H9 (cell line): ENCODE measurements around the gene CADM1. TPM values are rescaled to one million over a fixed set of nuclear protein-coding genes. Genes with fewer than 3 reads are reported as not detected.

Experiments used
- DNase-seq: peaks from one replicate; pipeline ENCODE4 v3.0.0-alpha.2; 2017
- H2AFZ ChIP-seq: one replicate; pipeline ENCODE4 v1.6.1; 2013; ENCODE audit warnings: mild to moderate bottlenecking, low read length, control low read depth, moderate library complexity
- H2AK5ac ChIP-seq: 2 replicates; pipeline ENCODE4 v1.6.1; 2013; ENCODE audit warnings: low read length, control low read depth, mixed read lengths; ENCODE audit not compliant: insufficient read length
- H2BK120ac ChIP-seq: one replicate; pipeline ENCODE4 v1.6.1; 2013; ENCODE audit warnings: low read depth, mild to moderate bottlenecking, low read length, control low read depth, inconsistent platforms; ENCODE audit not compliant: poor library complexity, severe bottlenecking
- H2BK12ac ChIP-seq: 2 replicates; pipeline ENCODE4 v1.6.1; 2013; ENCODE audit warnings: low read length, control low read depth, mixed read lengths, low read depth; ENCODE audit not compliant: insufficient read length
- H2BK15ac ChIP-seq: 2 replicates; pipeline ENCODE4 v1.6.1; 2013; ENCODE audit warnings: low read depth, low read length, control low read depth
- H2BK20ac ChIP-seq: one replicate; pipeline ENCODE4 v1.6.1; 2013; ENCODE audit warnings: low read depth, mild to moderate bottlenecking, low read length, control low read depth, inconsistent platforms; ENCODE audit not compliant: poor library complexity, severe bottlenecking
- H2BK5ac ChIP-seq: 2 replicates; pipeline ENCODE4 v1.6.1; 2013; ENCODE audit warnings: low read length, control low read depth, mixed read lengths; ENCODE audit not compliant: insufficient read length
- H3K14ac ChIP-seq: 2 replicates; pipeline ENCODE4 v1.6.1; 2013; ENCODE audit warnings: low read length, control low read depth; ENCODE audit not compliant: insufficient read depth
- H3K18ac ChIP-seq: 2 replicates; pipeline ENCODE4 v1.6.1; 2013; ENCODE audit warnings: low read depth, mild to moderate bottlenecking, mixed read lengths, low read length, control low read depth; ENCODE audit not compliant: insufficient read length
- H3K23ac ChIP-seq: 2 replicates; pipeline ENCODE4 v1.6.1; 2013; ENCODE audit warnings: low read length, control low read depth, mixed read lengths, low read depth; ENCODE audit not compliant: insufficient read length
- H3K23me2 ChIP-seq: 2 replicates; pipeline ENCODE4 v1.6.1; 2013; ENCODE audit warnings: low read depth, mild to moderate bottlenecking, mixed read lengths, low read length, control low read depth; ENCODE audit not compliant: insufficient read length, poor library complexity, severe bottlenecking
- H3K27ac ChIP-seq: 2 replicates; pipeline ENCODE4 v1.5.1; 2013; ENCODE audit warnings: low read length, control low read depth, mixed read lengths, low read depth; ENCODE audit not compliant: insufficient read length
- H3K27me3 ChIP-seq: 2 replicates; pipeline ENCODE4 v1.6.1; 2013; ENCODE audit warnings: low read length, control low read depth, inconsistent platforms; ENCODE audit not compliant: insufficient read depth
- H3K4ac ChIP-seq: 2 replicates; pipeline ENCODE4 v1.6.1; 2013; ENCODE audit warnings: low read depth, mild to moderate bottlenecking, control low read depth, inconsistent platforms, low read length, moderate library complexity
- H3K4me1 ChIP-seq: 2 replicates; pipeline ENCODE4 v1.6.1; 2013; ENCODE audit warnings: low read length, control low read depth, inconsistent platforms; ENCODE audit not compliant: insufficient read depth
- H3K4me2 ChIP-seq: 2 replicates; pipeline ENCODE4 v1.6.1; 2013; ENCODE audit warnings: low read length, control low read depth, mixed read lengths; ENCODE audit not compliant: insufficient read length, insufficient read depth
- H3K56ac ChIP-seq: 2 replicates; pipeline ENCODE4 v1.6.1; 2013; ENCODE audit warnings: low read depth, mild to moderate bottlenecking, mixed read lengths, low read length, control low read depth; ENCODE audit not compliant: insufficient read length
- H3K79me1 ChIP-seq: 2 replicates; pipeline ENCODE4 v1.6.1; 2013; ENCODE audit warnings: low read depth, mild to moderate bottlenecking, moderate library complexity, low read length, control low read depth, inconsistent platforms; ENCODE audit not compliant: insufficient read depth, poor library complexity, severe bottlenecking
- H3K79me2 ChIP-seq: 2 replicates; pipeline ENCODE4 v1.6.1; 2013; ENCODE audit warnings: low read length, control low read depth, inconsistent platforms; ENCODE audit not compliant: insufficient read depth
- H3K9ac ChIP-seq: 2 replicates; pipeline ENCODE4 v1.6.1; 2013; ENCODE audit warnings: low read length, control low read depth, mixed read lengths; ENCODE audit not compliant: insufficient read length; ENCODE audit errors: extremely low read depth
- H3K9me3 ChIP-seq: one replicate; pipeline ENCODE4 v1.6.1; 2013; ENCODE audit warnings: low read depth, low read length, inconsistent platforms; ENCODE audit not compliant: control insufficient read depth
- H3T11ph ChIP-seq: one replicate; pipeline ENCODE4 v1.6.1; 2013; ENCODE audit warnings: mild to moderate bottlenecking, low read length, control low read depth, inconsistent platforms
- H4K20me1 ChIP-seq: one replicate; pipeline ENCODE4 v1.6.1; 2013; ENCODE audit not compliant: control insufficient read depth, insufficient read length, insufficient read depth
- H4K5ac ChIP-seq: 2 replicates; pipeline ENCODE4 v1.6.1; 2013; ENCODE audit warnings: low read depth, mild to moderate bottlenecking, mixed read lengths, low read length, control low read depth; ENCODE audit not compliant: insufficient read length
- H4K8ac ChIP-seq: replicated peaks from 2 replicates; pipeline ENCODE4 v1.6.1; 2013; ENCODE audit warnings: low read length, control low read depth, mixed read lengths, low read depth; ENCODE audit not compliant: insufficient read length
- H4K91ac ChIP-seq: 2 replicates; pipeline ENCODE4 v1.6.1; 2013; ENCODE audit warnings: low read depth, mild to moderate bottlenecking, moderate library complexity, mixed read lengths, low read length, control low read depth; ENCODE audit not compliant: insufficient read length
- H3K27ac Mint-ChIP-seq, 3 experiments: 2 replicates in 2 of 3; 3 replicates in 1 of 3; pipeline ENCODE4 v1.8.0; 2020 to 2021; ENCODE audit warnings: mixed read lengths in 3 of 3, mild to moderate bottlenecking in 1 of 3, moderate library complexity in 1 of 3
- H3K27me3 Mint-ChIP-seq: 2 replicates; pipeline ENCODE4 v1.8.0; 2021; ENCODE audit warnings: low read depth, mild to moderate bottlenecking, moderate library complexity, mixed read lengths
- H3K36me3 Mint-ChIP-seq, 3 experiments: 2 replicates in 2 of 3; 3 replicates in 1 of 3; pipeline ENCODE4 v1.8.0; 2020 to 2021; ENCODE audit warnings: low read depth in 3 of 3, mixed read lengths in 3 of 3; ENCODE audit not compliant: insufficient read depth in 1 of 3
- H3K4me1 Mint-ChIP-seq, 2 experiments: 2 replicates each; pipeline ENCODE4 v1.8.0; 2020; ENCODE audit warnings: mixed read lengths in 2 of 2
- H3K4me3 Mint-ChIP-seq, 2 experiments: 2 replicates in 1 of 2; 3 replicates in 1 of 2; pipeline ENCODE4 v1.8.0; 2020 to 2021; ENCODE audit warnings: mild to moderate bottlenecking in 2 of 2, mixed read lengths in 2 of 2, moderate library complexity in 1 of 2
- H3K9me3 Mint-ChIP-seq, 2 experiments: 2 replicates in 1 of 2; 3 replicates in 1 of 2; pipeline ENCODE4 v1.8.0; 2020; ENCODE audit warnings: mild to moderate bottlenecking in 2 of 2, mixed read lengths in 2 of 2, moderate library complexity in 1 of 2
- CTCF ChIP-seq: fragments of 200-600 bp; sonication (generic); conservative IDR thresholded peaks from 3 replicates; pipeline ENCODE4 v1.8.0; 2021; ENCODE audit warnings: antibody characterized with exemption, mild to moderate bottlenecking
- whole genome bisulfite sequencing: extraction: QIAGEN DNeasy Blood & Tissue Kit; methylation state at CpG from one replicate; pipeline ENCODE4 v1.1.7; 2013; ENCODE audit warnings: missing lambda C conversion rate, low lambda C conversion rate, mixed read lengths; ENCODE audit not compliant: insufficient read length; ENCODE audit errors: extremely low coverage; 5-methylcytosine and 5-hydroxymethylcytosine counted together
- total RNA-seq: library from RNA; stranded (reverse); gene quantifications from 2 replicates; pipeline ENCODE4 v1.2.1, GENCODE V29; 2021

CADM1 gene
- total RNA-seq, 1 experiment from 2014 or later: 11.9 TPM

GRCh38 chr11:115464269-115464668, 39.9 kb downstream of the CADM1 start:
- no peak overlapping the region for H4K8ac ChIP-seq
- no peak overlapping the region for H3T11ph ChIP-seq
- H3K79me2 ChIP-seq: no peaks in the 10 kb centered on the region
- WGBS: no CpG with 5 or more reads among the region's 2 CpGs
- no peaks in the 10 kb centered on the region for H3K79me1 ChIP-seq
- H3K23me2 ChIP-seq: no peaks in the 10 kb centered on the region
- H3K14ac ChIP-seq: no peak overlapping the region
- no peak for DNase-seq
- H3K23ac ChIP-seq: no peak overlapping the region
- no peaks in the 10 kb centered on the region for H3K9me3 ChIP-seq
- H2BK20ac ChIP-seq: no peak overlapping the region
- H2BK5ac ChIP-seq: no peak overlapping the region
- Mint-ChIP-seq H3K9me3 (no peaks in the 10 kb centered on the region), H3K36me3 (no peaks in the 10 kb centered on the region), H3K4me1 (peaks cover 18 to 20% of the 10 kb centered on the region in 2 experiments), H3K27ac (no peak overlapping the region), H3K27me3 (peaks cover 3% of the 10 kb centered on the region; the same call in 1 of the 2 replicates), H3K4me3 (no peak overlapping the region)
- no peak overlapping the region for H3K9ac ChIP-seq
- no peak overlapping the region for H4K5ac ChIP-seq
- TF ChIP-seq CTCF: no peak
- no peak overlapping the region for H3K18ac ChIP-seq
- no peak overlapping the region for H3K56ac ChIP-seq
- peaks cover 3% of the 10 kb centered on the region; the same call in 1 of the 2 replicates for H3K4me1 ChIP-seq
- no peaks in the 10 kb centered on the region for H3K27me3 ChIP-seq
- no peak overlapping the region for H4K91ac ChIP-seq
- H2AK5ac ChIP-seq: no peak overlapping the region
- H3K4ac ChIP-seq: no peak overlapping the region
- H3K4me2 ChIP-seq: no peak overlapping the region
- no peak overlapping the region for H2AFZ ChIP-seq
- H2BK15ac ChIP-seq: no peak overlapping the region
- H4K20me1 ChIP-seq: no peaks in the 10 kb centered on the region
- no peak overlapping the region for H2BK120ac ChIP-seq
- H2BK12ac ChIP-seq: no peak overlapping the region
- H3K27ac ChIP-seq: no peak overlapping the region
